Endometrial microvascular endothelial cells (primary cell): ENCODE measurements around the gene C12orf76. TPM values are rescaled to one million over a fixed set of nuclear protein-coding genes. Genes with fewer than 3 reads are reported as not detected.
"Not testable (repeated sequence)": the region's sequence is repeated elsewhere in the genome, so short reads cannot be mapped to it uniquely, and the experiment has no call there.

ENCODE experiments used
- in situ Hi-C: cut with HindIII; loops from 2 replicates; pipeline ENCODE4 v1.10.0; 2017; ENCODE audit warnings: low sequenced_read_pairs, low pct_unique_long_range_greater_than_20kb; ENCODE audit errors: inconsistent ontology term
- total RNA-seq: library from RNA; depleted of rRNA; stranded (reverse); fragments of >200 nt; gene quantifications from one replicate; pipeline ENCODE4 v1.2.3, GENCODE V29; 2015; ENCODE audit errors: inconsistent ontology term

C12orf76 gene
- total RNA-seq, 1 donor from 2014 or later = 8.5 TPM

- in situ Hi-C loops = no loop called here
Observed at GRCh38 chr12:110033888-110034287, 14.4 kb downstream of the C12orf76 start.

GRCh38 chr12:110029290-110029815 lies 19.0 kb downstream of the C12orf76 start:
- in situ Hi-C loops = no loop called here

GRCh38 chr12:110028323-110028722 lies 20.0 kb downstream of the C12orf76 start:
- in situ Hi-C loops = no loop called here

- in situ Hi-C loops = no loop called here
Observed at GRCh38 chr12:110024051-110024450, 24.3 kb downstream of the C12orf76 start.

- in situ Hi-C loops = no loop called here
Observed at GRCh38 chr12:110023059-110023980, 25.0 kb downstream of the C12orf76 start.

GRCh38 chr12:110020956-110021355 lies 27.4 kb downstream of the C12orf76 start:
- in situ Hi-C loops = no loop called here

- in situ Hi-C loops = no loop called here
Observed at GRCh38 chr12:110015132-110015531, 33.2 kb downstream of the C12orf76 start.

GRCh38 chr12:110012659-110013058 lies 35.7 kb downstream of the C12orf76 start:
- in situ Hi-C loops = no loop called here

GRCh38 chr12:110012137-110012536 lies 36.2 kb downstream of the C12orf76 start:
- in situ Hi-C loops = no loop called here

- in situ Hi-C loops = no loop called here
Observed at GRCh38 chr12:110010853-110011723, 37.2 kb downstream of the C12orf76 start.

- in situ Hi-C loops = not testable (repeated sequence)
Observed at GRCh38 chr12:110008681-110009398, 39.5 kb downstream of the C12orf76 start.

- in situ Hi-C loops = no loop called here
Observed at GRCh38 chr12:110007881-110008280, 40.4 kb downstream of the C12orf76 start.

- in situ Hi-C loops = no loop called here
Observed at GRCh38 chr12:110006115-110006514, 42.2 kb downstream of the C12orf76 start.

GRCh38 chr12:110005319-110005973 lies 42.9 kb downstream of the C12orf76 start:
- in situ Hi-C loops = no loop called here

- in situ Hi-C loops = no loop called here
Observed at GRCh38 chr12:110004598-110004997, 43.7 kb downstream of the C12orf76 start.

GRCh38 chr12:110002676-110003515 lies 45.4 kb downstream of the C12orf76 start:
- in situ Hi-C loops = no loop called here

- in situ Hi-C loops = no loop called here
Observed at GRCh38 chr12:110001596-110001995, 46.7 kb downstream of the C12orf76 start.
